Keratinocyte (primary cell): ENCODE results near the gene TMC2. TPM values are rescaled to one million over a fixed set of nuclear protein-coding genes. Genes with fewer than 3 reads are reported as not detected.
"Not testable (repeated sequence)": the region's sequence is repeated elsewhere in the genome, so short reads cannot be mapped to it uniquely, and the experiment has no call there.

Experiments used
- DNase-seq: peaks from one replicate; pipeline ENCODE4 v3.0.0-alpha.2; 2011; ENCODE audit warnings: low read depth, missing footprints, low spot score
- FAIRE-seq: peaks from 2 replicates; lab custom pipeline; 2011; peaks lifted over from hg19 to GRCh38; lab: Jason Lieb, UNC
- H2AFZ ChIP-seq: 2 replicates; pipeline ENCODE4 v1.6.0; 2012; ENCODE audit warnings: low read length, control low read depth, inconsistent platforms; ENCODE audit not compliant: control insufficient read depth
- H3K27ac ChIP-seq: 2 replicates; pipeline ENCODE4 v1.5.1; 2011; ENCODE audit warnings: low read length; ENCODE audit not compliant: control insufficient read depth, insufficient read depth
- H3K27me3 ChIP-seq: 3 replicates; pipeline ENCODE4 v1.6.0; 2011; ENCODE audit warnings: low read length; ENCODE audit not compliant: control insufficient read depth, insufficient read depth; ENCODE audit errors: extremely low read depth
- H3K36me3 ChIP-seq, 2 experiments: 2 replicates in 1 of 2; 3 replicates in 1 of 2; pipeline ENCODE4 v1.5.1; 2011; ENCODE audit warnings: low read length in 2 of 2, mild to moderate bottlenecking in 1 of 2; ENCODE audit not compliant: control insufficient read depth in 2 of 2, insufficient read depth in 2 of 2; ENCODE audit errors: extremely low read depth in 1 of 2
- H3K4me1 ChIP-seq: 3 replicates; pipeline ENCODE4 v1.5.1; 2011; ENCODE audit warnings: low read length; ENCODE audit not compliant: control insufficient read depth, insufficient read depth; ENCODE audit errors: extremely low read depth
- H3K4me2 ChIP-seq: 3 replicates; pipeline ENCODE4 v1.6.0; 2011; ENCODE audit warnings: low read depth, low read length; ENCODE audit not compliant: control insufficient read depth, insufficient read depth; ENCODE audit errors: extremely low read depth
- H3K4me3 ChIP-seq, 3 experiments: fragments of 200-600 bp in 1 of 3; sonication (generic) in 1 of 3; 2 replicates in 2 of 3; 3 replicates in 1 of 3; pipeline ENCODE4 v1.5.1; 2011 to 2016; ENCODE audit warnings: low read length in 3 of 3, mild to moderate bottlenecking in 3 of 3, control low read depth in 2 of 3, inconsistent platforms in 1 of 3, low read depth in 1 of 3, mixed read lengths in 1 of 3, mixed run types in 1 of 3, moderate library complexity in 1 of 3; ENCODE audit not compliant: control insufficient read depth in 2 of 3, insufficient read depth in 2 of 3; ENCODE audit errors: extremely low read depth in 1 of 3
- H3K79me2 ChIP-seq: 2 replicates; pipeline ENCODE4 v1.6.0; 2012; ENCODE audit warnings: low read length; ENCODE audit not compliant: control insufficient read depth, insufficient read depth
- H3K9ac ChIP-seq: 3 replicates; pipeline ENCODE4 v1.6.0; 2011; ENCODE audit warnings: low read length; ENCODE audit not compliant: control insufficient read depth, insufficient read depth; ENCODE audit errors: extremely low read depth
- H3K9me1 ChIP-seq: 3 replicates; pipeline ENCODE4 v1.6.0; 2011; ENCODE audit warnings: low read length; ENCODE audit not compliant: control insufficient read depth, insufficient read depth; ENCODE audit errors: extremely low read depth
- H3K9me3 ChIP-seq: 2 replicates; pipeline ENCODE4 v1.5.1; 2012; ENCODE audit warnings: low read depth, low read length; ENCODE audit not compliant: control insufficient read depth
- H4K20me1 ChIP-seq: 3 replicates; pipeline ENCODE4 v1.6.0; 2011; ENCODE audit warnings: low read length; ENCODE audit not compliant: control insufficient read depth, insufficient read depth; ENCODE audit errors: extremely low read depth
- CTCF ChIP-seq, 3 experiments: IDR thresholded peaks in 1 of 3; conservative IDR thresholded peaks in 1 of 3; optimal IDR thresholded peaks in 1 of 3; 2 replicates in 2 of 3; 3 replicates in 1 of 3; pipeline versions ENCODE3 to v1.5.1; 2011; ENCODE audit warnings: low read length in 3 of 3, mild to moderate bottlenecking in 3 of 3, moderate library complexity in 2 of 3, control low read depth in 1 of 3, inconsistent platforms in 1 of 3; ENCODE audit not compliant: insufficient read depth in 2 of 3; ENCODE audit errors: extremely low read depth in 1 of 3
- EZH2 ChIP-seq: IDR thresholded peaks from one replicate; pipeline ENCODE4 v1.6.1; 2012; ENCODE audit warnings: inconsistent platforms, mild to moderate bottlenecking, low read length, moderate library complexity
- dilution Hi-C: fragments of 300-500 bp; cut with MboI; formaldehyde crosslinking; loops from one replicate; pipeline ENCODE4 v1.7.0; 2020; ENCODE audit warnings: low sequenced_read_pairs; ENCODE audit not compliant: extremely low pct_ligation_motif_present
- polyA minus RNA-seq, 3 experiments: library from RNA; depleted of rRNA, polyadenylated mRNA; stranded (reverse); fragments of >200 nt; gene quantifications; 1 replicate in 1 of 3; 2 replicates in 1 of 3; 3 replicates in 1 of 3; pipeline ENCODE4 v1.2.3, GENCODE V29; 2011
- polyA plus RNA-seq, 5 experiments: library from polyadenylated mRNA; depleted of rRNA in 3 of 5; stranded (reverse) in 3 of 5; stranded (forward) in 1 of 5; unstranded in 1 of 5; fragments of >200 nt; gene quantifications; 1 replicate in 1 of 5; 2 replicates in 3 of 5; 3 replicates in 1 of 5; pipeline versions ENCODE4 v1.2.1 to v1.2.3, GENCODE V29; 2011 to 2012; ENCODE audit warnings: missing spikeins in 2 of 5, low read depth in 1 of 5, low replicate concordance in 1 of 5

TMC2 gene
- not detected in 3 replicates for polyA plus RNA-seq
- polyA plus RNA-seq (2011; ENCODE audit: low read depth) = not detected
- not detected in 2 replicates for polyA plus RNA-seq (2011; cell fraction: cytosol; rRNA removed)
- polyA plus RNA-seq (2011; cell fraction: nucleus; rRNA removed) = not detected in 2 replicates
- polyA plus RNA-seq (2012; ENCODE audit: low replicate concordance) = not detected in 2 replicates
- polyA minus RNA-seq = not detected in 3 replicates
- polyA minus RNA-seq (2011; cell fraction: cytosol; rRNA and poly(A)+ RNA removed) = not detected
- not detected in 2 replicates for polyA minus RNA-seq (2011; cell fraction: nucleus; rRNA and poly(A)+ RNA removed)

- dilution Hi-C loops = no loop called here
- Histone ChIP-seq H3K79me2 (no peaks in the 10 kb centered on the region), H3K27me3 (peaks cover 58% of the 10 kb centered on the region), H4K20me1 (no peaks in the 10 kb centered on the region), H3K9ac (no peak within 1 kb of the TSS), H3K4me3 (no peak within 1 kb of the TSS), H3K4me1 (no peaks in the 10 kb centered on the region), H3K27ac (no peak within 1 kb of the TSS), H3K36me3 (no peaks in the 10 kb centered on the region), H2AFZ (no peak within 1 kb of the TSS), H3K9me1 (no peaks in the 10 kb centered on the region), H3K4me2 (no peak within 1 kb of the TSS), H3K9me3 (no peaks in the 10 kb centered on the region)
- TF ChIP-seq CTCF (optimal IDR thresholded peaks at IDR 0.05 in 1 of 3, IDR thresholded peaks at IDR 0.05 in 1 of 3, conservative IDR thresholded peaks at IDR 0.05 in 1 of 3; ENCODE audit: extremely low read depth in 1 of 3, insufficient read depth in 2 of 3, low read length in 3 of 3) (no peak), EZH2 (no peak)
- no peak for FAIRE-seq
- DNase-seq = no peak
These were observed at the start of gene TMC2 for GRCh38 chr20:2536560-2536986. TSS of gene TMC2 (plus strand) at chr20:2536573. CDS start at chr20:2536622, 49 bp downstream.

GRCh38 chr20:2502808-2503384 lies 33.5 kb upstream of the TMC2 start:
- H2AFZ ChIP-seq, H3K9me1 ChIP-seq, H3K4me1 ChIP-seq, H3K9me3 ChIP-seq, H3K4me2 ChIP-seq, FAIRE-seq, H3K27ac ChIP-seq, H3K27me3 ChIP-seq, H4K20me1 ChIP-seq, H3K9ac ChIP-seq, H3K4me3 ChIP-seq, DNase-seq, dilution Hi-C loops: not testable (repeated sequence)
- H3K79me2 ChIP-seq = peaks cover 16% of the 10 kb centered on the region
- H3K36me3 ChIP-seq = peaks cover 8 to 11% of the 10 kb centered on the region in 2 experiments

GRCh38 chr20:2504803-2505202 lies 31.6 kb upstream of the TMC2 start:
- H2AFZ ChIP-seq, H4K20me1 ChIP-seq, H3K4me2 ChIP-seq, dilution Hi-C loops, H3K9me3 ChIP-seq, H3K9ac ChIP-seq, H3K4me3 ChIP-seq, H3K27ac ChIP-seq, H3K36me3 ChIP-seq, FAIRE-seq, H3K27me3 ChIP-seq, DNase-seq, H3K9me1 ChIP-seq: not testable (repeated sequence)
- Histone ChIP-seq H3K4me1 (peaks cover 11% of the 10 kb centered on the region), H3K79me2 (peaks cover 25% of the 10 kb centered on the region)

GRCh38 chr20:2506426-2506825 lies 29.9 kb upstream of the TMC2 start:
- DNase-seq, H3K9me1 ChIP-seq, H3K27ac ChIP-seq, H3K9me3 ChIP-seq, dilution Hi-C loops, H3K36me3 ChIP-seq, H3K4me3 ChIP-seq, FAIRE-seq, H3K4me2 ChIP-seq, H2AFZ ChIP-seq, H3K9ac ChIP-seq, H4K20me1 ChIP-seq, H3K27me3 ChIP-seq: not testable (repeated sequence)
- Histone ChIP-seq H3K4me1 (peaks cover 11% of the 10 kb centered on the region), H3K79me2 (peaks cover 23% of the 10 kb centered on the region)
